Mammary epithelial cell (primary cell): ENCODE data around the gene HOXD8.
A peak's percentile ranks its signal among the peaks of the same experiment; 100 is the strongest.

Experiments
- CTCF ChIP-seq, 2 donors: IDR thresholded peaks in 1 of 2; conservative IDR thresholded peaks in 1 of 2; 2 replicates each; pipeline ENCODE4 v1.5.1; 2011 to 2012; ENCODE audit warnings: inconsistent platforms in 2 of 2, low read length in 2 of 2, mild to moderate bottlenecking in 2 of 2, control low read depth in 1 of 2, low read depth in 1 of 2; ENCODE audit not compliant: insufficient read depth in 1 of 2; ENCODE audit errors: extremely low read depth in 1 of 2
- EZH2 ChIP-seq: IDR thresholded peaks from 2 replicates; pipeline ENCODE4 v1.6.1; 2012; ENCODE audit warnings: low read length, inconsistent platforms, borderline replicate concordance

- TF ChIP-seq CTCF (conservative IDR thresholded peaks at IDR 0.05 in 1 of 2, IDR thresholded peaks at IDR 0.05 in 1 of 2; ENCODE audit: extremely low read depth in 1 of 2, insufficient read depth in 1 of 2, low read depth in 1 of 2, low read length in 2 of 2) = no peak
- TF ChIP-seq EZH2 = peak; percentile 59
Observed at GRCh38 chr2:176161825-176162626, 32.5 kb downstream of the HOXD8 start.
